ENCODE measurements around the gene CA7. TPM values are rescaled to one million over a fixed set of nuclear protein-coding genes. Genes with fewer than 3 reads are reported as not detected.
"Not testable (repeated sequence)": the region's sequence is repeated elsewhere in the genome, so short reads cannot be mapped to it uniquely, and the experiment has no call there.

The CA7 gene
- total RNA-seq, 1 donor: not detected

- peaks cover 3% of the 10 kb centered on the region for H3K4me1 ChIP-seq (ENCODE audit: insufficient read depth, low read length)
- no peak overlapping the region for H3K4me3 ChIP-seq (ENCODE audit: low read length)
- no peaks in the 10 kb centered on the region for H3K27me3 ChIP-seq (ENCODE audit: insufficient read depth, low read length)
- H3K9me3 ChIP-seq (ENCODE audit: low read depth, low read length): no peaks in the 10 kb centered on the region
Observed at GRCh38 chr16:66891797-66892196, 47.6 kb downstream of the CA7 start.

DNA sequence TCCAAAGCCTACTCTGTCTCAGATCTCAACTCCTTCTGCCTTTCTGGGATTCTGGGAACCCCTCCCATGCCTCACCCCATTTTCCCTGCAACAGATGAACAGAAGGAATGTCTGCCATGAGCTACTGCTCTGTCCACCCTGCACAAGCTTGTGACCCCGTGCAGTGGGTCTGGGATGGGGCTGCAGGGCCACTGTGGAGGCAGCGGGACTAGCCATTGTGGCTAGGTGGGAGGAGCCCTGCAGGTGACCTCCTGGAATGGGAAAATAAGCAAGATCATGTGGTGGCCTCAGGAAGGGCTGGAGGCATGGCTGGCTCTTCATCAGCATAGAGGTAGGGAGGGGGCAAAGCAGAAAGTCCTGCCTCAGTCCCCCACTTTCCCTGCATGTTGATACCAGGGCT is 49.8 kb downstream of the CA7 start:
- Histone ChIP-seq H3K4me1 (ENCODE audit: insufficient read depth, low read length) (peaks cover 3% of the 10 kb centered on the region), H3K27me3 (ENCODE audit: insufficient read depth, low read length) (no peaks in the 10 kb centered on the region), H3K9me3 (ENCODE audit: low read depth, low read length) (no peaks in the 10 kb centered on the region), H3K4me3 (ENCODE audit: low read length) (no peak overlapping the region)

DNA sequence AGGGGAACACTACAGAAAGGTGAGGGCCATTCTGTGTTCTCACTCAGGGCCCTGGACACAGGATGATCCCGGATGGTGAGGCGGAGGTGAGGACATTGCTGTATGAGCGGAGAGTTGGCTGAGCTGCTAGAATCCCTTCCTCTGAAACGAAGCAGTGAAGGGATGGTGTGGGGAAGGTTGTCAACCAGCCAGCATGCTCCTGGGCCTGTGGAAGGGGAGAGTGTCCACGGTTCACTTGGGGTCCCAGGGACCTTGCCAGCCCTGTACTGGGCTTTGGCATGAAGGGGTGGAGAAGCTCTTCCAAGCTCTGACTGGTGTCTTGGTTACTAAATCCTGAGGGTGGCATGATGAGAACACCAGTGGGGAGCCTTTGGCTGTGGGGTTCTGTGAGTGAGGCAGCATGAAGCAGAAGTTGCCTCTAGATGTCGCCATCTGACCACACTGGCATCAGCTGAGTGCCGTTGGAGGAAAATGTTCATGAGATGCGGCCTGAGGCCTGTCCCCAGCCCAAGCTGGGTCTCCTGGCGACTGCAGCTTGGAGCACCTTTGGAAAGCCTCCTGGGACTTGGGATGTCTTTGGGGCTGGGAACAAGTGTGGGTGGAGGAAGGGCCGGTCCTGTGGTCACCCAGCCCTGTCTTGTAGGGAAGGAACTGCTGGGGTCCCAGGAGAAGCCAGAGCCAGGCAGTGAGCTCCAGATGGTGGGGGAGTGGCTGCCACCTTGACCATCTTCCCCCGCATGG is 50.9 kb downstream of the CA7 start:
- no peaks in the 10 kb centered on the region for H3K9me3 ChIP-seq (ENCODE audit: low read depth, low read length)
- H3K27me3 ChIP-seq (ENCODE audit: insufficient read depth, low read length): no peaks in the 10 kb centered on the region
- no peak overlapping the region for H3K4me3 ChIP-seq (ENCODE audit: low read length)
- peaks cover 3% of the 10 kb centered on the region for H3K4me1 ChIP-seq (ENCODE audit: insufficient read depth, low read length)

- peaks cover 3% of the 10 kb centered on the region for H3K4me1 ChIP-seq (ENCODE audit: insufficient read depth, low read length)
- H3K27me3 ChIP-seq (ENCODE audit: insufficient read depth, low read length): no peaks in the 10 kb centered on the region
- no peak overlapping the region for H3K4me3 ChIP-seq (ENCODE audit: low read length)
- no peaks in the 10 kb centered on the region for H3K9me3 ChIP-seq (ENCODE audit: low read depth, low read length)
Observed at GRCh38 chr16:66895689-66895979, 51.4 kb downstream of the CA7 start.

DNA sequence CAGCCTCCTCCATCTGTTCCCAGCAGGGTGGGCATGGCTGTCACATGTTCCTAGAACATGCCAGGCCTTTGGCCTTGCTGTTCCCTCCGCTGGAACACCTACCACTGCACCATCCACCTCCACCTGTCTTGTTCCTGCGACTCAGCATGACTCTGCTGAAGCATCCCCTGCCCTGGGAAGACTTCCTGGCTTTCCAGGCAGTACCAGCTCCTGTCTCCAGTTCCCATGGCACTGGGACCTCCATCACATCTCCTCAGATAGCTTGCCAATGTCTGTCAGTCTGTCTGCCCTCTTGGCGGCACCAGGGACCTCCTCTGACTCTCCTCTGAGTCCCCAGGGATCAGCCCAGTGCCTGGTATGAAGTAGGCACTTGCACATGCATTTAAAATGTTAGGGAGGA is 51.8 kb downstream of the CA7 start:
- no peaks in the 10 kb centered on the region for H3K27me3 ChIP-seq (ENCODE audit: insufficient read depth, low read length)
- no peaks in the 10 kb centered on the region for H3K9me3 ChIP-seq (ENCODE audit: low read depth, low read length)
- no peak overlapping the region for H3K4me3 ChIP-seq (ENCODE audit: low read length)
- H3K4me1 ChIP-seq (ENCODE audit: insufficient read depth, low read length): peaks cover 3% of the 10 kb centered on the region

DNA sequence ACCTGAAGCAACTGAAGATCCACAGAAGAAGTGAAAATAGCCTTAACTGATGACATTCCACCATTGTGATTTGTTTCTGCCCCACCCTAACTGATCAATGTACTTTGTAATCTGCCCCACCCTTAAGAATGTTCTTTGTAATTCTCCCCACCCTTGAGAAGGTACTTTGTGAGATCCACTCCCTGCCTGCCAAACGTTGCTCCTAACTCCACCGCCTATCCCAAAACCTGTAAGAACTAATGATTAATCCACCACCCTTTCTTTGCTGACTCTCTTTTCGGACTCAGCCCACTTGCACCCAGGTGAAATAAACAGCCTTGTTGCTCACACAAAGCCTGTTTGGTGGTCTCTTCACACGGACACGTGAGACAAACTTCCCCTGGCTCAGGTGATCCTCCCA is 52.5 kb downstream of the CA7 start:
- H3K27me3 ChIP-seq (ENCODE audit: insufficient read depth, low read length); H3K4me3 ChIP-seq (ENCODE audit: low read length); H3K9me3 ChIP-seq (ENCODE audit: low read depth, low read length); H3K4me1 ChIP-seq (ENCODE audit: insufficient read depth, low read length): not testable (repeated sequence)

DNA sequence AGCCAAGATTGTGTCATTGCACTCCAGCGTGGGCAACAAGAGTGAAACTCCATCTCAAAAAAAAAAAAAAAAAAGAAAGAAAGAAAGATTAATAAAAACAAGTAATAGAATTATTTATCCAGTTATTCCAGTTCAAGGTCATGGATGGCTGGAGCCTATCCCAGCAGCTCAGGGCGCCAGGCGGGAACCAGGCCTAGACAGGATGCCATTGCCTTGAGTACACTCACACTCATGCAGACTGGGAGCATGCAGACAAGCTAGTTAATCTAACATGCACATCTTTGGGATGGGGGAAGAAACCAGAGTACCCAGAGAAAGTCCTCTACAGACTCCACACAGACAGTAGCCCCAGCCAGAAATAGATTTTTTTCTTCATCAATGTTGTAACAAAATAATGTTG is 54.0 kb downstream of the CA7 start:
- H3K4me3 ChIP-seq (ENCODE audit: low read length): no peak overlapping the region
- H3K9me3 ChIP-seq (ENCODE audit: low read depth, low read length): no peaks in the 10 kb centered on the region
- H3K27me3 ChIP-seq (ENCODE audit: insufficient read depth, low read length): no peaks in the 10 kb centered on the region

GRCh38 chr16:66898933-66899309 is 54.7 kb downstream of the CA7 start:
- H3K27me3 ChIP-seq (ENCODE audit: insufficient read depth, low read length): no peaks in the 10 kb centered on the region
- H3K4me1 ChIP-seq (ENCODE audit: insufficient read depth, low read length): peaks cover 3% of the 10 kb centered on the region
- H3K4me3 ChIP-seq (ENCODE audit: low read length): no peak overlapping the region
- no peaks in the 10 kb centered on the region for H3K9me3 ChIP-seq (ENCODE audit: low read depth, low read length)

More for the DNA sequence above, 54.0 kb downstream of the CA7 start:
- H3K4me1 ChIP-seq (ENCODE audit: insufficient read depth, low read length): peaks cover 3% of the 10 kb centered on the region

DNA sequence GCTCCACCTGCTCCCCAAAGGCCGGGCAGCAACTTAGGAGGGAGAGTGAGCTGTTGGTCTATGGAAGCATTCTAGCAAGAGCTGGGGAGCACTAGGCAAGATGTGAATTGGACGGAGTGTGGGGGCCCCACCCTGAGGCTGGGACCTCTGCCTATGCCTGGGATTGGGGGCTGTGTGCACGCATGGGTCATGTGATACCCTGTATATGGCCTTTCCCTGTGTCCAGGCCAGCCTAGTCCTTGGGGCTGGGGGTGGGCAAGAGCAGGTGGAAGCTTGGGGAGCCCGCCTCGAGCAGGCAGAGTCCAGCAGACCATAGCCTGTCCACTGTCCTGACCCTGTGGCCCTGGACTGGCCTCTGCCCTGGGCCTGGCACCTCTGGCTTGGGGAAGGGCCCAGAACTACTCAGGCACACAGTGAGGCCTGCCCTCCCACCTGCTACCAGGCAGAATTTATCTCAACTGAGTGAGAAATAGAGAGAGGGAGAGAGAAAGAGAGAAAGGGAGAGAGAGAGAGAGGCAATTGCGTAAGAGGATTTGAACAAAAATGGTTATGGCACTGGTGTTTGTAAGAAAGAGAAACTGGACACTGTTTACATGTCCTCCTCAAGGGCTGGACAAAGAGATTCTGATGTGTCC is 55.2 kb downstream of the CA7 start:
- no peaks in the 10 kb centered on the region for H3K27me3 ChIP-seq (ENCODE audit: insufficient read depth, low read length)
- no peak overlapping the region for H3K4me3 ChIP-seq (ENCODE audit: low read length)
- H3K4me1 ChIP-seq (ENCODE audit: insufficient read depth, low read length): peaks cover 3% of the 10 kb centered on the region
- H3K9me3 ChIP-seq (ENCODE audit: low read depth, low read length): no peaks in the 10 kb centered on the region

GRCh38 chr16:66899945-66900710 is 55.9 kb downstream of the CA7 start:
- Histone ChIP-seq H3K4me3 (ENCODE audit: low read length) (no peak overlapping the region), H3K27me3 (ENCODE audit: insufficient read depth, low read length) (no peaks in the 10 kb centered on the region), H3K9me3 (ENCODE audit: low read depth, low read length) (no peaks in the 10 kb centered on the region), H3K4me1 (ENCODE audit: insufficient read depth, low read length) (peaks cover 3% of the 10 kb centered on the region)

DNA sequence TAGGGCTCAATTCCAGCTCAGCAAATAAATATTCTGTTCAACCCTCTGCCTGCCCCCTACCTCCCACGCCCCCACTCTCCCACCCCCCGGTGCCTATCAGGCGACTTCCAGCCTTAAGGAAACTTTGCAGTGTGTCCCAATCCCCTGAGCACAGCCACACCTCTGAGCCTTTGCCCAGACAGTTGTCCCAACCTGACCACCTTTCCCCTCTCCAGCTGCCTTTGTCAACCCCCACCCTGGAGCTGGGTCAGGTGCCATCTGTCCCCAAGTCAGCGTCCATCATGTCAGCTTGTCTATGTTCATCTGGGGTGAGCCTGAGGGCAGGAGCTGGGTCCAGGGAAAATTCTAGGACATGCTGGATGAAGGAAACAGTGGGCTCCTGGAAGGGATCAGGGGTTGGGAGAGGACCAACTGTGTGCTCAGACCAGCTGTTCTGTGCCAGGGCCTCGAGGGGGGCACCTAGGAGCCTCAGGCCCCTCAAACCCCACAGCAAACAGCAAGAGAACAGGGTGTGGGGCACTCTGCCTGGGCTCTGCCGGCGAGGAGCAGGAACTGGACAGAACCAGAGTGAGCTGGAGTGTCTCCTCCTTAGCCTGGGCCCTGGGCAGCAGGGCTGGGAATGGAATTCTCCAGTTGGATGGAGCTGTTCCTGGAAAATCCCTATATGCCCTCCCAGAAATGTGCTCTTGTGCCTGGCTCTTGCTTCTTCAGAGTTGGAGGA is 56.7 kb downstream of the CA7 start:
- Histone ChIP-seq H3K27me3 (ENCODE audit: insufficient read depth, low read length) (no peaks in the 10 kb centered on the region), H3K4me1 (ENCODE audit: insufficient read depth, low read length) (no peaks in the 10 kb centered on the region), H3K9me3 (ENCODE audit: low read depth, low read length) (no peaks in the 10 kb centered on the region), H3K4me3 (ENCODE audit: low read length) (no peak overlapping the region)

DNA sequence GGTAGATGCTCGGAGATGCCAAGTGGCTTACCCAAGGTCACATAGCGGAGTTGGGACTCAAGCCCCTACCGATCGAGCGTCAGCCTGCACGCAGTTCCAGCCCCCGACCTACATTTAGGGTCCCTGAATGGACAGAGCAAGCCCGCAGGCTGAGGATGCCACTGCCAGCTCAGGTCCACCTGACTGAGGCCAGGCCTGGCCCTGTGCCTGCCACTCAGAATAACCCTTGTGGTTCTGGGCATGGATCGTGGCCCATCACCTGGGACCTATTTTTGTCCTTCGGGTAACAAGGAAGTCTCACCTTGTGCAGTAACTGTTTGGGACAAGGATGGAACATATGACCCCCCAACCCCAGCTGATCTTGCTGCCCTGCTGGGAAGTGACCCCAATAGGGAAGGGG is 57.4 kb downstream of the CA7 start:
- Histone ChIP-seq H3K4me1 (ENCODE audit: insufficient read depth, low read length) (no peaks in the 10 kb centered on the region), H3K4me3 (ENCODE audit: low read length) (no peak overlapping the region), H3K27me3 (ENCODE audit: insufficient read depth, low read length) (no peaks in the 10 kb centered on the region), H3K9me3 (ENCODE audit: low read depth, low read length) (no peaks in the 10 kb centered on the region)

GRCh38 chr16:66902648-66903543 is 58.7 kb downstream of the CA7 start:
- Histone ChIP-seq H3K4me1 (ENCODE audit: insufficient read depth, low read length) (no peaks in the 10 kb centered on the region), H3K9me3 (ENCODE audit: low read depth, low read length) (no peaks in the 10 kb centered on the region), H3K27me3 (ENCODE audit: insufficient read depth, low read length) (no peaks in the 10 kb centered on the region), H3K4me3 (ENCODE audit: low read length) (no peak overlapping the region)

All from mononuclear cell (primary cell).